Esophagus (tissue), 2 donors: ENCODE results near the gene ENPP5. TPM values are rescaled to one million over a fixed set of nuclear protein-coding genes. Genes with fewer than 3 reads are reported as not detected.
"Not testable (repeated sequence)": the region's sequence is repeated elsewhere in the genome, so short reads cannot be mapped to it uniquely, and the experiment has no call there.

Source experiments
- H3K27ac ChIP-seq, 2 donors: one replicate each; pipeline ENCODE4 v1.5.1; 2013; ENCODE audit warnings: low read depth in 2 of 2, mild to moderate bottlenecking in 2 of 2, inconsistent platforms in 1 of 2, low read length in 1 of 2, moderate library complexity in 1 of 2
- H3K27me3 ChIP-seq, 2 donors: one replicate each; pipeline ENCODE4 v1.6.1; 2013; ENCODE audit warnings: low read length in 2 of 2, control low read depth in 1 of 2, mild to moderate bottlenecking in 1 of 2; ENCODE audit not compliant: insufficient read depth in 2 of 2, control insufficient read depth in 1 of 2
- H3K36me3 ChIP-seq, 2 donors: one replicate each; pipeline ENCODE4 v1.6.1; 2013; ENCODE audit warnings: low read length in 1 of 2; ENCODE audit not compliant: control insufficient read depth in 2 of 2, insufficient read depth in 2 of 2
- H3K4me1 ChIP-seq, 2 donors: one replicate each; pipeline ENCODE4 v1.6.1; 2013; ENCODE audit warnings: low read length in 1 of 2; ENCODE audit not compliant: control insufficient read depth in 2 of 2, insufficient read depth in 2 of 2
- H3K4me3 ChIP-seq, 2 donors: one replicate each; pipeline ENCODE4 v1.5.1; 2013; ENCODE audit warnings: low read length in 2 of 2, mild to moderate bottlenecking in 2 of 2, low read depth in 1 of 2, moderate library complexity in 1 of 2
- H3K9me3 ChIP-seq, 2 donors: one replicate each; pipeline ENCODE4 v1.6.1; 2013; ENCODE audit warnings: mild to moderate bottlenecking in 2 of 2, low read depth in 1 of 2, low read length in 1 of 2, moderate library complexity in 1 of 2; ENCODE audit not compliant: control insufficient read depth in 2 of 2, insufficient read depth in 1 of 2
- WGBS, 2 donors: extraction: QIAGEN DNeasy Blood & Tissue Kit; methylation state at CpG; one replicate each; pipeline ENCODE4 v1.1.7; 2013; 5-methylcytosine and 5-hydroxymethylcytosine counted together
- polyA plus RNA-seq, 2 donors: library from polyadenylated mRNA; stranded (reverse); fragments of 200-250 nt; gene quantifications; one replicate each; pipeline ENCODE4 v1.2.3, GENCODE V29; 2013
- donor health status: healthy with polysubstance abuse.
- donor health status: Bipolar disorder and iron deficiency.

ENPP5 gene
- polyA plus RNA-seq, 2 donors, result 0.27 to 0.35 TPM

- Histone ChIP-seq H3K27ac (no peak overlapping the region), H3K4me3 (no peak overlapping the region), H3K4me1 (no peaks in the 10 kb centered on the region), H3K9me3 (no peaks in the 10 kb centered on the region), H3K36me3 (no peaks in the 10 kb centered on the region), H3K27me3 (no peaks in the 10 kb centered on the region)
- 79 to 92% methylated on average over 1 of the region's 1 CpG for WGBS, 2 donors
Measured at GRCh38 chr6:46138281-46138680, 32.5 kb downstream of the ENPP5 start.

DNA sequence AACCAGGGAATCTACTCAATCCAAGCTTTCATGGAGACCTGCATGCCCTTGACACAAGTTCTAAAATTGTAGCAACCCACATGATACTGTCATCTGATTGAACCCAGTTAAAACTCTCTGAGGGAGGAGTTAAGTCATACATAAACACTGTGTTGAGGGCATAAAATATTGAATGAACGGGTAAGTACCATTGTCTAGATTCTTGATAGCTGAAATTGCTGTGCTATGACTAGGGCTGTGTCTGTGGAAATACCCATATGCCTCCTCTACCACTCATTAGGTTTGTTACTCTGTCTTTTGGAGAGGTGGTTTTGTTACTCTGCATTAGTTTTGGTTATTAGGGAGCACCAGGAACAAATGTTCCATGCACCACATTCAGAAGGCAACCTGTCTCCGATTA is 33.4 kb downstream of the ENPP5 start:
- no peaks in the 10 kb centered on the region for H3K4me1 ChIP-seq
- H3K9me3 ChIP-seq, result no peaks in the 10 kb centered on the region
- H3K27me3 ChIP-seq, result no peaks in the 10 kb centered on the region
- 80 to 88% methylated on average over 2 of the region's 2 CpGs for WGBS, 2 donors
- H3K27ac ChIP-seq, result no peak overlapping the region
- no peak overlapping the region for H3K4me3 ChIP-seq
- no peaks in the 10 kb centered on the region for H3K36me3 ChIP-seq

- Histone ChIP-seq H3K36me3 (no peaks in the 10 kb centered on the region), H3K4me1 (no peaks in the 10 kb centered on the region), H3K4me3 (no peak overlapping the region), H3K27ac (no peak overlapping the region), H3K9me3 (no peaks in the 10 kb centered on the region), H3K27me3 (no peaks in the 10 kb centered on the region)
- 83 to 89% methylated on average over 2 of the region's 2 CpGs for WGBS, 2 donors
Measured at GRCh38 chr6:46136831-46137230, 33.9 kb downstream of the ENPP5 start.

GRCh38 chr6:46135176-46135575 is 35.6 kb downstream of the ENPP5 start:
- no peaks in the 10 kb centered on the region for H3K27me3 ChIP-seq
- no peak overlapping the region for H3K4me3 ChIP-seq
- no peaks in the 10 kb centered on the region for H3K4me1 ChIP-seq
- 63 to 71% methylated on average over 1 of the region's 1 CpG for WGBS, 2 donors
- H3K36me3 ChIP-seq, result no peaks in the 10 kb centered on the region
- no peak overlapping the region for H3K27ac ChIP-seq
- no peaks in the 10 kb centered on the region for H3K9me3 ChIP-seq

DNA sequence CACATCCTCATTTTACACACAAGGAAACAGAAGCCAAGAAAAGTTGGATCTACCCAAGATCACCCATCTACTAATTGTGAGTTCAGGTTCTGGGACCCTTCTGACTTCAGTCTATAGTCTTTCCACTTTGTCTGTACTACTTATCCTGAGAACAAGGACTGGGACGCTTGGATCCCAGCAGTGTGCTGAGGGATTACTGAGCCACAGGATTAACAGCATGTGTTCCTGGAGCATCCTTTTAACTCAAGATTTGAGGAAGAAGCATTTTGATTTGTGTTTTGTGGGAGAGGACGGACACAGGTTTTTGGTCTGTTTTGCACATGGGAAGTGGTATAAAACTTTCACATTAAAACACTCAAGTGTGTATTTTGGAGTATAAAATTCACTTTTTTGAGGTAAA is 36.6 kb downstream of the ENPP5 start:
- Histone ChIP-seq H3K27ac (no peak overlapping the region), H3K4me1 (no peaks in the 10 kb centered on the region), H3K4me3 (no peak overlapping the region), H3K9me3 (no peaks in the 10 kb centered on the region), H3K36me3 (no peaks in the 10 kb centered on the region), H3K27me3 (no peaks in the 10 kb centered on the region)
- 88% methylated on average over 2 of the region's 2 CpGs for WGBS, 2 donors

- not testable (repeated sequence) for H3K4me3 ChIP-seq, H3K9me3 ChIP-seq, H3K4me1 ChIP-seq, H3K36me3 ChIP-seq, H3K27me3 ChIP-seq, H3K27ac ChIP-seq
- WGBS, 2 donors, result 96 to 100% methylated on average over 1 of the region's 1 CpG
Measured at GRCh38 chr6:46131291-46131690, 39.5 kb downstream of the ENPP5 start.

GRCh38 chr6:46130666-46131065 is 40.1 kb downstream of the ENPP5 start:
- H3K27me3 ChIP-seq, result no peaks in the 10 kb centered on the region
- no peak overlapping the region for H3K27ac ChIP-seq
- H3K36me3 ChIP-seq, result no peaks in the 10 kb centered on the region
- WGBS, 2 donors, result 50 to 58% methylated on average over 4 of the region's 4 CpGs
- H3K4me3 ChIP-seq, result peak overlapping the region in 1 of 2 donors; percentile 64
- H3K4me1 ChIP-seq, result no peaks in the 10 kb centered on the region
- no peaks in the 10 kb centered on the region for H3K9me3 ChIP-seq

- H3K27me3 ChIP-seq, result no peaks in the 10 kb centered on the region
- H3K36me3 ChIP-seq, result no peaks in the 10 kb centered on the region
- H3K9me3 ChIP-seq, result no peaks in the 10 kb centered on the region
- 1 to 2% methylated on average over 60 to 61 of the region's 61 CpGs for WGBS, 2 donors
- H3K27ac ChIP-seq, result peak within 1 kb of the TSS; percentile 26 to 64
- H3K4me3 ChIP-seq, result peak within 1 kb of the TSS; percentile 57 to 64
- no peaks in the 10 kb centered on the region for H3K4me1 ChIP-seq
Measured at GRCh38 chr6:46129629-46130511, 40.9 kb downstream of the ENPP5 start, which contains the start of gene ENPP4. Gene ENPP4, plus strand, starts transcription at chr6:46129989. Its CDS starts 9,595 bp downstream, at chr6:46139584.

- no peaks in the 10 kb centered on the region for H3K36me3 ChIP-seq
- peak overlapping the region; percentile 53 to 64 for H3K4me3 ChIP-seq
- H3K9me3 ChIP-seq, result no peaks in the 10 kb centered on the region
- 4 to 9% methylated on average over 10 of the region's 10 CpGs for WGBS, 2 donors
- no peaks in the 10 kb centered on the region for H3K27me3 ChIP-seq
- H3K27ac ChIP-seq, result no peak overlapping the region
- H3K4me1 ChIP-seq, result no peaks in the 10 kb centered on the region
Measured at GRCh38 chr6:46129291-46129628, 41.5 kb downstream of the ENPP5 start.

GRCh38 chr6:46128476-46128875 is 42.3 kb downstream of the ENPP5 start:
- Histone ChIP-seq H3K36me3 (no peaks in the 10 kb centered on the region), H3K4me3 (no peak overlapping the region), H3K9me3 (no peaks in the 10 kb centered on the region), H3K27me3 (no peaks in the 10 kb centered on the region), H3K27ac (no peak overlapping the region), H3K4me1 (no peaks in the 10 kb centered on the region)
- WGBS, 2 donors, result 74 to 85% methylated on average over 3 of the region's 3 CpGs
